C1 segment of cervical spinal cord (tissue), 14 donors: ENCODE results near the gene EPB41L2.
"Not testable (repeated sequence)": the region's sequence is repeated elsewhere in the genome, so short reads cannot be mapped to it uniquely, and the experiment has no call there.

ENCODE experiments used
- DNase-seq, 14 donors: peaks; one replicate each; lab custom pipeline; 2025; lab: John Stamatoyannopoulos, UW

EPB41L2 gene

DNA sequence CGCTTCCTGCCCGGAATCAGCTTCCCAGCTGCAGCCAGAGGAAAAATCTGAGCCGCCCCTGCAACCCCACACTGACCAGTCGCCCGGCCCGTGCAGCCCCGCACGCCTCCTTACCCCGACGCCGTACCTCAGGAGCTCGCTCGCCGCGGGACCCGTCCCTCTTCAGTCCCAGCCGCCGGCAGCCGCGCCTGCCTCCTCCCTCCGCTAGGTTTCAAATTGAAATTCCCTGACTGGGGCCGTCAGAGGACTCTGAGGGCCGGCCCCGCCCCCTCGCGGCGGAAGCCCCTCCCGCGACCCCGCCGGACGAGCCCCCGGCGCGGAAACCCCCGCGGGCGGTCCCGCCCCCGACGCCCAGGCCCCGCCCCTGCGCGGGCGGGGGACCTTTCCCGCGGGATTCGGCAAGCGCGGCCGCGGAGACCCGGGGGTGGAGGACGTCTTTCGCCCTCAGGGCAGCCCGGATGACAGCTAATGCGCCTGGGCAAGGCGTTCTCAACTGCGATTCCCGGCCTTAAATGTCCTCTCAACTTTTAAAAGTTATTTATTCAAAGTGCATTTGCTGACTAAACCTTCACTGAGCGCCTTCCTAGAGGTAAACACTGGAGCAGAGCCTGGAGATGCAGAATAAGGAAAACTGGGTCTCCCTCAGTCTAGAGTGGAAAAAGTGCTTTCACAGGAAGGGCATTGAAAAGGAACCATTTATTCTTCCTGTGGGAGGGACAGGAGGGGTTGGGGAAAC, at the start of gene EPB41L2:
EPB41L2 (minus strand) TSS at position 218 of the 736 bp plus-strand sequence. CDS start 106,760 bp downstream, outside the sequence.
- peak; percentile 6 to 93 (median 78) for DNase-seq

DNA sequence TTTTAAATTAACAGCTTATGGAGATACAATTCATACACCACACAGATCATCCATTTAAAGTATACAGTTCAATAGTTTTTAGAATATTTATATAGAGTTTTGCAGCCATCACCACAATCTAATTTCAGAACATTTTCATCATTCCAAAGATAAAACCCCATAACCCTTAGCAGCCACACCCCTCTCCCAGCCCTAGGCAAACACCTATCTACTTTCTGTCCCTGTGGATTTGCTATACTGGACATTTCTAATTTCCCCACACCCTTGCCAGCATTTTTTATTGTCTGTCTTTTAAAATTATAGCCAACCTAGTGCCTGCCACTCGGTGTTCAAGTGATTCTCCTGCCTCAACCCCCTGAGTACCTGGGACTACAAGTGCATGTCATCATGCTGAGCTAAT, 49.2 kb upstream of the EPB41L2 start:
- no peak for DNase-seq

- no peak for DNase-seq
Measured at GRCh38 chr6:131107151-131107550, 44.1 kb upstream of the EPB41L2 start.

- DNase-seq, result no peak
Measured at GRCh38 chr6:131103901-131104300, 40.9 kb upstream of the EPB41L2 start.

GRCh38 chr6:131103296-131103695, 40.3 kb upstream of the EPB41L2 start:
- no peak for DNase-seq

DNA sequence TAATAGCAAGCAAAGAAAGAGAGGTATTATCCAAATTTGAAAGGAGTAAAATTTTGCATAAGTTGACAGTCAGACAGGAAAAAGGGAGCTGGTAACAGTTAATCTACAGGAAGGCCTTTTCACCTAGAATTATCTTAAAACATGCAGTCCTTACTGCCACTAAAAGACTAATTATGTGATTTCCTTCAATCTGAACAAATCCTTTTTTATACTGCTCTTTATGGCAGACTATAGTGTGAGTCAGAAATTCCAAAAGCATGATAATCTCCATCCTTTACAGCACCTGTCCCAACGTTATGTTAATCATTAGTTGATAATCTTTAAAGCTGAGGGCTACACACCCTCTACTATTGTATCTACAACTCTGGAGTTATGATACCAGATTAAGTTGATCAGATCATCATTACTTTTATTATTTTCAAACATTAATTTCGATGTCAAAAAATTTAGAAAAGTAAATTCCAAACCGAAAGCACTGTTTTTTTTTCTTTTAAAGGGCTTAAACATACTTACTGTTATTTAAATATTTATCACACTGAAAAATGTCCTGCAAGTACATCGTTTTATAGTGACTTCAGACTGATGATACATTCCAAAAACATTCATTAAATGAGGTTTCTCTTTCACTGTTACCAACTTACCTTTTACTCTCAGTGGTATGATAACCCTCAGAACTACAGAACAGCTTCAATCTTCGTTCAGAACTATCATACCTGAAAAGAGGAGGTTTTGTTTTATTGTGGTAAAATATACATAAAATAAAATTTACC, 39.1 kb upstream of the EPB41L2 start:
- DNase-seq, result no peak

- no peak for DNase-seq
Measured at GRCh38 chr6:131096786-131097185, 33.7 kb upstream of the EPB41L2 start.

GRCh38 chr6:131093334-131093733, 30.3 kb upstream of the EPB41L2 start:
- DNase-seq, result no peak

DNA sequence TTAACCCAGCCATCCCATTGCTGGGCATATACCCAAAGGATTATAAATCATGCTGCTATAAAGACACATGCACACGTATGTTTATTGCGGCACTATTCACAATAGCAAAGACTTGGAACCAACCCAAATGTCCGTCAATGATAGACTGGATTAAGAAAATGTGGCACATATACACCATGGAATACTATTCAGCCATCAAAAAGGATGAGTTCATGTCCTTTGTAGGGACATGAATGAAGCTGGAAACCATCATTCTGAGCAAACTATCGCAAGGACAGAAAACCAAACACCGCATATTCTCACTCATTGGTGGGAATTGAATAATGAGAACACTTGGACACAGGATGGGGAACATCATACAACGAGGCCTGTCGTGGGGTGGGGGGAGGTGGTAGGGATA, 28.9 kb upstream of the EPB41L2 start:
- DNase-seq, result not testable (repeated sequence)

DNA sequence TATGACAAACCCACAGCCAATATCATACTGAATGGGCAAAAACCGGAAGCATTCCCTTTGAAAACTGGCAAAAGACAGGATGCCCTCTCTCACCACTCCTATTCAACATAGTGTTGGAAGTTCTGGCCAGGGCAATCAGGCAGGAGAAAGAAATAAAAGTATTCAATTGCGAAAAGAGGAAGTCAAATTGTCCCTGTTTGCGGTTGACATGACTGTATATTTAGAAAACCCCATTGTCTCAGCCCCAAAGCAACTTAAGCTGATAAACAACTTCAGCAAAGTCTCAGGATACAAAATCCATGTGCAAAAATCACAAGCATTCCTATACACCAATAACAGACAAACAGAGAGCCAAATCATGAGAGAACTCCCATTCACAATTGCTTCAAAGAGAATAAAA, 27.3 kb upstream of the EPB41L2 start:
- not testable (repeated sequence) for DNase-seq

GRCh38 chr6:131084982-131085381, 21.9 kb upstream of the EPB41L2 start:
- no peak for DNase-seq

DNA sequence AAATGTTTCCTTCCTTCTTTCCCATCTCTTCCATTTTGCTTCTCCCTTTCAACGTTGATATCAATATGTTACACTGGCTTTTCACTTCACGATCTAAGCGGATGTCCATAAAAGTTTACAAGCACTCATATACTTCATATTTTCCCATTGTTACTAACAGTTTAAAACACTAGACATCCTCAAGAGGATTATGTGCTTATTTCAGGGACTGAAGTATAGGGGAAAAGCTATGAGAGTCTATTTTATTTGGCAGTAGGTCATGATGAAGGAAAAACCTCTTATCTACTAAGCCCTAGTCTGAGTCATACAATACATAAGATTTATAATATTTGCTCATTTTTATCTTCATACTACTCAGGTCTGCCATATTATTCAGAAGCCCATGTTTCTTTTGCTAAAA, 20.6 kb upstream of the EPB41L2 start:
- no peak for DNase-seq

- no peak for DNase-seq
Measured at GRCh38 chr6:131082335-131082734, 19.3 kb upstream of the EPB41L2 start.

DNA sequence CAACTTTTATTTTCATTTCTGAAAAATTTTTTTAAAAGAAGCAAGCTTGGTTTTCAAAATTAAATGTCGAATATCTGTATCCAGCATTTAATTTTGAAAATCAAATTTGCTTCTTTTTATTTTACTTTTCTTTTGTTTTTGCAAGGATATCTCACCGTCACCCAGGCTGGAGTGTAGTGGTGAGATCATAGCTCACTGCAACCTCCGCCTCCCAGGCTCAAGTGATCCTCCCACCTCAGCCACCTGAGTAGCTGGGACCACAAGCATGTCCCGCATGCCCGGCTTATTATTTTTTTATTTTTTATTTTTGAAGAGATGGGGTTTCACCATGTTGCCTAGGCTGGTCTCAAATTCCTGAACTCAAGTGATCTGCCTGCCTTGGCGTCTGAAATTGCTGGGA, 17.0 kb upstream of the EPB41L2 start:
- no peak for DNase-seq

DNA sequence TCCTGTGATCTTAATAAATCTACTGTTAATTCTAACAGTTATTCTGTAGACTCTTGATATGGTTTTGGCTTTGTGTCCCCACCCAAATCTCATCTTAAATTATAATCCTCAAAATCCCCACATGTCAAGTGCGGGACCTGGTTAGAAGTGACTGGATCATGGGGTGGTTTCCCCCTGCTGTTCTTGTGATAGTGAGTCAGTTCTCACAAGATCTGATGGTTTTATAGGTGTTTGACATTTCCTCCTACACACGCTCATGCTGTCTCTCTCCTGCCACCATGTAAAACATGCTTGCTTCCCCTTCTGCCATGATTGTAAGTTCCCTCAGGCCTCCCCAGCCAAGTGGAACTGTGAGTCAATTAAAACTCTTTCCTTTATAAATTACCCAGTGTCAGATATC, 10.5 kb upstream of the EPB41L2 start:
- DNase-seq, result no peak

- no peak for DNase-seq
Measured at GRCh38 chr6:131070061-131070460, 7.0 kb upstream of the EPB41L2 start.

DNA sequence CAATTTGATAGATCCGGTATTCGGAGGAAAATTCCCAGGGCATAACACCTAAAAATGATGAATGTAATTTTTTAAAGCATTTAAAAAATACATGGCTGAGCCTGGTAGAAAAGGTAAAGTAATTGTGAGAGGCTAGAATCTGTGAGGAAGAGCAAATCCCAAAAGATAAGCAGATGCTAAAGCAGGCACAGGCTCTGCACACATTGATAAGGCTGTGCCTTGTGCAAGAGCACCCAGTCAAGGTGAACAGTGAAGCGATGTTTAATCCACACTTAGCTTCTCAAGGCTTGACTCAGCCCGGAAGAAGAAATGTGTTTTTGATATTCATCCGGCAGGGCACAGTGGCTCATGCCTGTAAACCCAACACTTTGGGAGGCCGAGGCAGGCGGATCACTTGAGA, 5.1 kb upstream of the EPB41L2 start:
- no peak for DNase-seq

- DNase-seq, result no peak
Measured at GRCh38 chr6:131067521-131067920, 4.5 kb upstream of the EPB41L2 start.

- DNase-seq, result no peak
Measured at GRCh38 chr6:131065824-131066171, 2.8 kb upstream of the EPB41L2 start.

DNA sequence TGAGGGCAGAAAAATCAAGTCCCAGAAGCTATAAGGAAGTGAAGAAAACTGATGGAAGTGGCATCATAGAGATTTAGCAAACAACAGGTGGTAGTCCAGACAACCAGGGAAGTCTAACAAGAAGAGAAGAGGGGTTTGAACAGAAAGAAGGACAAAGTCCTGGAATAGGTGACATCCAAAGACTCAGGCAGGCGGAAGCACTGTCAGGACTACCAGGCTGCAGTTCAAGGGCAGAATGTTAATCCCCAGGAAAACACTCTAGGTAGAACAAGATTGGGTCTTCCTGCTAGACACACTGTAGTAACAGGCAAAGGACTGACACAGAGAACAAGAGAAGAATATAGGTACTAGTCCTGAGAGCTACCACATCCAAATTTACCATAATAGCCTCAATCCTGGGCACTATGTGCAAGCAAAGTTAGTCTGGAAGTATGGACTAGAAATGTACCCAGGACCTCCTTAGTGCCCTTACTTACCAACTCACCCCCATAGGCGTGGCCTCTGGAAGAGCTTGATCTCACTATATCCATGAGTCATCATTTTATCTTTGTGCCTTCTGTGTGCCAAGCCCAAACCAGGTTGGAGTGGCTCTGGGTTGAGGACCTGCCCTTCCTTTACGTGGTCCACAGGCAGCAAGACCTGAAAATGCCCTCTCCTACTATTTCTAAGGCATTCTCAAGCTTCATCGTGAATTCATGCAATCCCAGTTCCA, 2.2 kb upstream of the EPB41L2 start:
- DNase-seq, result no peak

- no peak for DNase-seq
Measured at GRCh38 chr6:131063764-131064272, 773 bp upstream of the EPB41L2 start.
